ENCODE data around the gene LYRM4. TPM values are rescaled to one million over a fixed set of nuclear protein-coding genes. Genes with fewer than 3 reads are reported as not detected.

The LYRM4 gene
- total RNA-seq, 8 experiments from 2014 or later, result 25.8 to 38.4 (median 32.7) TPM

DNA sequence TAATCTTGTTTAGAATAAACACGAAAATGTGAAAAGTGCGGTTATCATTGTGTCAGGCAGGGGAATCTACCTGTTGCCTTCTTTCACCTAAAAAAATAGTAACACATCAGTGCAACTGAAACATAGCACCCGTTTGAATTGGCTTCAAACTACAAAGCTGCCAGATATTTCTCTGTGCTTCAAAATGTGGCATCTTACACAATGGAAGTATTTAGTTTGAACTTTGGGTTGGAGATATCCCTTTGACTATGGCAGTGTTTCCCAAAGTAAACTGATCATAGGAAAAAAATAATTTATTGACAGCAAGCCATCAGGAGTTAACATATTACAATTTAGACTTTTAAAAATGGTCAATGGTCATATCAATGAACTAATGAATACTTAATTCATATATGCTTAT, 172.0 kb downstream of the LYRM4 start:
- Histone ChIP-seq H3K4me3 (no peak overlapping the region), H3K4me1 (replicated peaks in 1 of 2) (no peaks in the 10 kb centered on the region), H3K27ac (no peak overlapping the region)
- in situ Hi-C loops (cut with MboI; ENCODE audit: low pct_unique_long_range_greater_than_20kb in 2 of 9, low sequenced_read_pairs in 9 of 9, unreplicated experiment in 9 of 9), result no loop called here
- no peak for ATAC-seq (replicated peaks in 6 of 8)
- WGBS, 10 experiments, result 68 to 100% (median 86%) methylated on average over 1 to 3 of the region's 3 CpGs; no CpG with 5 or more reads in 1 of the 10 experiments

DNA sequence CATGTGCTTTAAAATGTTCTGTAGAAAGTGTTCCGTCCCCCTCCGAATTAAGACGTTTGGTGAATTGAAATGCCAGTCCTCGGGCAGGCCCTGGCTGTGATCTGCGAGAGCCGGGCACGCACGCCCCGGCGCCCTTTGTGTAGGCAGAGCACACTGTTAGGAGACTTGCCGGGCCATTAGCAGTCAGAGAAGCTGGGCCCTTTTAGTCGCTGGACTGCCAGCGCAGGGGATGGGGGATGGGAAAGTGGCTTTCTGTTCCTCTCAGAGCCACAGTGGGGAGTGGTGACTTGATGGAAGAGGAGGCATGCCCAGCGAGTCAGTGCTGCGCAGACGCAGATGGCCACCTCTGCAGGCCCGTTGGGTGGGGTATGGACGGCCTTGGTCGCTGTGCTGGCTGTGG, 173.4 kb downstream of the LYRM4 start:
- 47 to 96% (median 74%) methylated on average over 2 to 18 of the region's 19 CpGs; no CpG with 5 or more reads in 4 of the 10 experiments for WGBS, 10 experiments
- in situ Hi-C loops (cut with MboI; ENCODE audit: low pct_unique_long_range_greater_than_20kb in 2 of 9, low sequenced_read_pairs in 9 of 9, unreplicated experiment in 9 of 9), result no loop called here
- H3K4me3 ChIP-seq, result no peak overlapping the region
- no peaks in the 10 kb centered on the region for H3K4me1 ChIP-seq (replicated peaks in 1 of 2)
- ATAC-seq (replicated peaks in 6 of 8), result no peak
- H3K27ac ChIP-seq, result no peak overlapping the region

DNA sequence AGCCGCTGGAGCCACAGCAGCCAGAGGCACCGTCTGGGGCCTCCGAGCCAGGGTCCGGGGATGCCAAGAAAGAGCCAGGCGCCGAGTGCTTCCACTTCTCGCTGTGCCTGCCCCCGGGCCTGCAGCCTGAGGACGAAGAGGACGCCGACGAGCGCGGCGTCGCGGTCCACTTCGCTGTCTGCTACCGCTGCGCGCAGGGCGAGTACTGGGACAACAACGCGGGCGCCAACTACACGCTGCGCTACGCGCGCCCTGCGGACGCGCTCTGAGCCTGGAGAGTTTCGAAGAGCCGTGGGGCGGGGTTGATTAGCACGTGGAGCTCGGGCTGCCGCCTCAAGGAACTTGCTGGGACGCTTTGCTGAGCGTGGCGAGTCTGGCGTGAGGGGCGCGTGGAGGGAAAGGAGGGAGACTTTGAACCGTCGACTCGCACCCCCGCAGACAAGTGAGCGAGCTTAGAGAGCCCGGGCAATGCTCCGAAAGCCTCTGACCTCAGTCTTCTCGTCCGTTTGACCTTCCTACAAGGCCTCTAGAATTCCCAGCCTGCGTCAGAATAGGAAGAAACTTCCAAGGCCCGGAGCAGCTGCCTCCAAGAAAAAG, 174.4 kb downstream of the LYRM4 start:
- WGBS, 10 experiments, result 25 to 100% (median 85%) methylated on average over 1 to 5 of the region's 56 CpGs; no CpG with 5 or more reads in 3 of the 10 experiments
- in situ Hi-C loops (cut with MboI; ENCODE audit: low pct_unique_long_range_greater_than_20kb in 2 of 9, low sequenced_read_pairs in 9 of 9, unreplicated experiment in 9 of 9), result no loop called here
- Histone ChIP-seq H3K4me1 (replicated peaks in 1 of 2) (no peaks in the 10 kb centered on the region), H3K27ac (no peak overlapping the region), H3K4me3 (peak overlapping the region in 3 of 5 donors; percentile 35 to 38 (median 38))
- no peak for ATAC-seq (replicated peaks in 6 of 8)

DNA sequence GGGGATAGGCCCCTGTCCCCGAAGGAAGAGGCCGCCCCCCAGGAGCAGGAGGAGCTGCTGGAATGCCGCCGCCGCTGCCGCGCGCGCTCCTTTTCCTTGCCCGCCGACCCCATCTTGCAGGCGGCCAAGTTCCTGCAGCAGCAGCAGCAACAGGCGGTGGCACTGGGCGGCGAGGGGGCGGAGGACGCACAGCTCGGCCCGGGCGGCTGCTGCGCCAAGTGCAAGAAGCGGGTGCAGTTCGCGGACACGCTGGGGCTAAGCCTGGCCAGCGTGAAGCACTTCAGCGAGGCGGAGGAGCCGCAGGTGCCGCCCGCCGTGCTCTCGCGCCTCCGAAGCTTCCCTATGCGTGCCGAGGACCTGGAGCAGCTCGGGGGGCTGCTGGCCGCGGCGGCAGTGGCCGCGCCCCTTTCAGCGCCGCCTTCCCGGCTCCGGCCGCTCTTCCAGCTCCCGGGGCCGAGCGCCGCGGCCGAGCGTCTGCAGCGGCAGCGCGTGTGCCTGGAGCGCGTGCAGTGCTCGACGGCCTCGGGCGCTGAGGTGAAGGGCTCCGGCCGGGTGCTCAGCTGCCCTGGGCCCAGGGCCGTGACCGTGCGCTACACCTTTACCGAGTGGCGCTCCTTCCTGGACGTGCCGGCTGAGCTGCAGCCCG, 175.0 kb downstream of the LYRM4 start:
- Histone ChIP-seq H3K4me1 (replicated peaks in 1 of 2) (no peaks in the 10 kb centered on the region), H3K27ac (no peak overlapping the region), H3K4me3 (peak overlapping the region; percentile 25 to 38 (median 35))
- peak; percentile 10 to 72 (median 61) for ATAC-seq (replicated peaks in 6 of 8)
- WGBS, 10 experiments, result 0% methylated on average over 5 to 6 of the region's 74 CpGs; no CpG with 5 or more reads in 8 of the 10 experiments
- in situ Hi-C loops (cut with MboI; ENCODE audit: low pct_unique_long_range_greater_than_20kb in 2 of 9, low sequenced_read_pairs in 9 of 9, unreplicated experiment in 9 of 9), result no loop called here

DNA sequence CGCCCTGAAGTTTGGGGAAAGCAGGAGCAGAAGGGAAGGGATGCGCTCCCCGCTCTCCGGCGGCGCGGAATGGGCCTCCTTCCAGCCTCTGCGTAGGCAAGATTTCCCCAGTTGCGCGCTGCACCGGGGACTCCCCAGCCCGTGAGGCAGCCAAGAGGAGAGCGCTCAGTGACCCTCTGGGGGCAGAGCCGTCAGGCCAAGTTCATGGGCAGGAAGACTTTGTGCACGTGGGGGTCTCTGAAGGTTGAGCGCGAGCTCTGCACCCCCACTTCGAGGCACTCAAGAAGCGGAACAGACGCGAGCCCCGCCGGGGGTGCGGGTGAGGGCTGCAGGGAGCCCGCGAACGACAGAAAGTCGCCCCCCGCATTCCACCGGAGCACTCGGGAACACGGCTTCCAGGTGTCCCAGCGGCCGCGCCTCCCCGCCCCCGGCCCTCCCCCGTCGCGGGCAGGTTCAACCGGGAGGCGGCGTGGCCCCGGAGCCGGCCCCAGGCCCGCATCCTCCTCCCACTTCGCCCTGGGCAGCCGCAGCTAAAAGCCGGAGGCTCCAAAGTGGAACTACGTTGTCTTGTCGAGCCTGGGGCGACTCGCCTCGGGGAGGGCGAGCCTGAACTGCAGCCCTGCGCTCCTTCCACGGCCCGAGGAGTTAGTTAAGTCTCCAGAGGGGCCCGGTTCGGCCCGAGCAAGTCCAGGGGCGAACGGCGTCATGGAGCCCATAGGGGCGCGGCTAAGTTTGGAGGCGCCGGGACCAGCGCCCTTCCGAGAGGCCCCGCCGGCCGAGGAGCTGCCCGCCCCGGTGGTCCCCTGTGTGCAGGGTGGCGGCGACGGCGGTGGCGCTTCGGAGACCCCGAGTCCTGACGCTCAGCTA, 175.7 kb downstream of the LYRM4 start, which contains the start of gene PPP1R3G:
Gene PPP1R3G (plus strand): TSS at position 561 of the 867 bp plus-strand sequence. CDS start 145 bp downstream, at position 706.
- no peak within 1 kb of the TSS for H3K27ac ChIP-seq
- no peaks in the 10 kb centered on the region for H3K4me1 ChIP-seq (replicated peaks in 1 of 2)
- H3K4me3 ChIP-seq, result peak within 1 kb of the TSS; percentile 25 to 38 (median 35)
- in situ Hi-C loops (cut with MboI; ENCODE audit: low pct_unique_long_range_greater_than_20kb in 2 of 9, low sequenced_read_pairs in 9 of 9, unreplicated experiment in 9 of 9), result no loop called here
- ATAC-seq (replicated peaks in 6 of 8), result peak; percentile 37 to 65 (median 56)
- 3 to 10% (median 7%) methylated on average over 2 to 8 of the region's 83 CpGs; no CpG with 5 or more reads in 7 of the 10 experiments for WGBS, 10 experiments

DNA sequence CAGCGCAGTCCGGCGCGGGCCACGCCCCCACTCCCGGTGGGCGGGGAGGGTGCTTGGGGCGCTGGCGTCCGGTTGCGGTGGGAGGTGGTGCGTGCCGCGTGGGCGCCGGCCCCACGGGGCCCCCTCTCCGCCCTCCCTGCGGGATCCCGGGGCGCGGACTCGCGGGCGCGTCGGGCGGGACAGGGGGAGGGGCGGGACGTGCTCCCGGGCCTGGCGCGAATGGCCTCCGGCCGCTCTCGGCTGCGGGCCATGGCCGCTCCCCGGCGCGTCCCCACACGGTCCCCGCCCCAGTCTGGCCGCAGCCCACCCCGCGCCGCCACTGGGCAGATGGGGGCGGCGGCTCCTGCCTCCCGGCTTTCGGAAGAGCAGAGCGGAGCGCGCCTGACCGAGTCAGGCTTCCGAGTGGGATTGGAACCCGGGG, 176.4 kb downstream of the LYRM4 start:
- H3K4me3 ChIP-seq, result peak overlapping the region; percentile 25 to 38 (median 35)
- no peaks in the 10 kb centered on the region for H3K4me1 ChIP-seq (replicated peaks in 1 of 2)
- H3K27ac ChIP-seq, result no peak overlapping the region
- peak; percentile 32 to 57 (median 54) for ATAC-seq (replicated peaks in 6 of 8)
- no CpG with 5 or more reads among the region's 57 CpGs for WGBS, 10 experiments
- in situ Hi-C loops (cut with MboI; ENCODE audit: low pct_unique_long_range_greater_than_20kb in 2 of 9, low sequenced_read_pairs in 9 of 9, unreplicated experiment in 9 of 9), result no loop called here

DNA sequence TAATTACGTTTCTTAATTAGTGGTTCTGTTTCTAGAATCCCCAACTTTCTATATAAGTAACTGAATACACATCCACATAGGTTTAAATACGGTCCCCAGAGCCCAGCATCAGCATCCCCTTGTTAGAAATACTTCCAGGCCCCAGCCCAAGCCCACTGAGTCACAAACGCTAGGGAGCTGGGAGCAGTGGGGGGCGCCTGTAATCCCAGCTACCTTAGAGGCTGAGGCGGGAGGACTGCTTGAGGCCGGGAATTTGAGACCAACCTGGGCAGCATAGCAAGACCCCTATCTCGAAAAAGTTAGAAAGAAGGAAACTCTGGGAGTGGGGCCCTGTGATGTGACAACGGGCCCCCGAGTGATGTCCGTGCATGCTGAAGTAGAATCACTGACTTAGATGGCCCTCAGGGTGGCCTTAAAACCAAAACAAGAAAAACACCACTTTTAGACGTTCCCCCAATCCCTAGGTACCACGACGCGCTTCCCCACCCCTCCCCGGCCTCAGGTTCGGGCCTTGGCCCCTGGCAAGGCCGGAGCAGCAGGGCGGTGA, 176.9 kb downstream of the LYRM4 start:
- in situ Hi-C loops (cut with MboI; ENCODE audit: low pct_unique_long_range_greater_than_20kb in 2 of 9, low sequenced_read_pairs in 9 of 9, unreplicated experiment in 9 of 9), result no loop called here
- Histone ChIP-seq H3K27ac (no peak overlapping the region), H3K4me1 (replicated peaks in 1 of 2) (no peaks in the 10 kb centered on the region), H3K4me3 (peak overlapping the region; percentile 25 to 38 (median 35))
- ATAC-seq (replicated peaks in 6 of 8), result no peak
- WGBS, 10 experiments, result 68 to 100% (median 83%) methylated on average over 1 to 11 of the region's 18 CpGs; no CpG with 5 or more reads in 4 of the 10 experiments

DNA sequence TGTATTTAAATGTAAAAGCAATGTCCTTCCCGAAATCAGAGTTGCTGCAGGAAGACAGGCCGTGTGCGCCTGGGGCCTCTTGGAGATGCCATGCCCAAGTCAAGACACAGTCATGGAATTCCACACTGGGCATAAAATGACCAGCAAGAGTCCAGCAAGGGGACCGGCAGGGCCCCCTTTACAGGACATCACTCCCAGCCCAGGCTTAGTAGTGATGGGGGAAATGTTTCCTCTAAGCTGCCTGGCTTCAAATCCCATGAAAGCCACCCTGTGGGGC, 177.5 kb downstream of the LYRM4 start:
- WGBS, 10 experiments, result 0 to 100% (median 39%) methylated on average over 1 to 4 of the region's 4 CpGs; no CpG with 5 or more reads in 4 of the 10 experiments
- Histone ChIP-seq H3K4me3 (no peak overlapping the region), H3K27ac (no peak overlapping the region), H3K4me1 (replicated peaks in 1 of 2) (no peaks in the 10 kb centered on the region)
- in situ Hi-C loops (cut with MboI; ENCODE audit: low pct_unique_long_range_greater_than_20kb in 2 of 9, low sequenced_read_pairs in 9 of 9, unreplicated experiment in 9 of 9), result no loop called here
- no peak for ATAC-seq (replicated peaks in 6 of 8)

DNA sequence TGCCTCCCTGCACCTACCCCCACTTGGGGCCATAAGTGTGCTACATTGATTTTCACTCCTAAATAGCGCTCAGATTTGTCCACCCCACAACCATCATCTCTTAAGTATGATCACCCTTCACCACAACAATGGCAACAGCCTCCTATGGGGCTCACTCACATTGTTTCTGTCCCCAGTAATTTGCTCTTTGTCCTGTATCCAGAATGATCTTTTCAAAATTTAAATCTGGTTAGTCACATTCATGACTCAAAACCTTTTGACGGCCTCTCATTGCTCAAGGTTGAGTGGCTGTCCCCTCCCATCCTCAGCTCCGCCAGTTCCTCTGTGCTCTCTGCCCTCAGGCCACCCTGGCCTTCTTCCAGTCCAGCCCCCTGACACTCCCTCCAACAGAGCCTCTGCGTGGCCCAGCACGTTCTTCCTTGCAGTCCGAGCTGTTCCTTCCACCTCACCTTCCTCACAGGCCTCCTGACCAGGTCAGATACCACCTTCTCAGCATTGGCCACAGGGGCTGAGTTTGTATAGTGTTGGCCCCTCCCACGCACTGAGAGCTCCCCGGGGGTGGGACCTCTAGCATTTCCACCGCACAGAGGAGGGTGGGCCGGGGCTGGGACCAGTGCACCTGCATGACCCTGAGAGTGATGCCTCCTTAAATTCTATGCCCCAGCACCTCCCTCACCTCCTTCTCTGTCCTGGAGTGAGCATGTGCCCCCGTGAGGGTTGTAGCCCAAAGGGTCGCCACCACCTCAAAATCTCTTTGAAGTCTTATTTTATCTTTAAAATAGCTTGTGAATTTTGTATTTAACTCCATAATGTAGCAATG, 178.1 kb downstream of the LYRM4 start:
- WGBS, 10 experiments, result 7 to 100% (median 80%) methylated on average over 1 to 9 of the region's 12 CpGs
- in situ Hi-C loops (cut with MboI; ENCODE audit: low pct_unique_long_range_greater_than_20kb in 2 of 9, low sequenced_read_pairs in 9 of 9, unreplicated experiment in 9 of 9), result no loop called here
- peak in 6 of 8 experiments; percentile 26 to 66 (median 41) for ATAC-seq (replicated peaks in 6 of 8)
- Histone ChIP-seq H3K4me1 (replicated peaks in 1 of 2) (no peaks in the 10 kb centered on the region), H3K4me3 (no peak overlapping the region), H3K27ac (no peak overlapping the region)

DNA sequence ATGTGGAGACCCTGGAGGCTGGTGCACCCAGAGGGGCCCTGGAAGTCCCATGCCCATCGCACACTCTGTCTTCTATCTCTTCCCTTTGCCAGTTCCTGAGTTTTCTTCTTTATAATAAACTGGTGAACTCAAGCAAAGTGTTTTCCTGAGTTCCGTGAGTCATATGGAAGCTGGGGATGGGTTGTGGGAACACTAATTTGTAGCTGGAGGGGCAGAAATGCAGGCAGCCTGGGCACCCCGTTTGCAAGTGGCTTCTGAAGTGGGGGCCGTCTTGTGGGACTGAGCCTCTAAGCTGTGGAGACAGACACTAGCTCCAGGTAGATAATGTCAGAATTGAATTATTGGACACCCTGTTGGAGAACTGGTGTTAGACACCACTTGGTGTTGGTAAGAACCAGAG, 178.8 kb downstream of the LYRM4 start:
- H3K4me3 ChIP-seq, result no peak overlapping the region
- H3K4me1 ChIP-seq (replicated peaks in 1 of 2), result no peaks in the 10 kb centered on the region
- no peak for ATAC-seq (replicated peaks in 6 of 8)
- in situ Hi-C loops (cut with MboI; ENCODE audit: low pct_unique_long_range_greater_than_20kb in 2 of 9, low sequenced_read_pairs in 9 of 9, unreplicated experiment in 9 of 9), result no loop called here
- 64 to 85% (median 72%) methylated on average over 2 to 3 of the region's 4 CpGs; no CpG with 5 or more reads in 7 of the 10 experiments for WGBS, 10 experiments
- H3K27ac ChIP-seq, result no peak overlapping the region

DNA sequence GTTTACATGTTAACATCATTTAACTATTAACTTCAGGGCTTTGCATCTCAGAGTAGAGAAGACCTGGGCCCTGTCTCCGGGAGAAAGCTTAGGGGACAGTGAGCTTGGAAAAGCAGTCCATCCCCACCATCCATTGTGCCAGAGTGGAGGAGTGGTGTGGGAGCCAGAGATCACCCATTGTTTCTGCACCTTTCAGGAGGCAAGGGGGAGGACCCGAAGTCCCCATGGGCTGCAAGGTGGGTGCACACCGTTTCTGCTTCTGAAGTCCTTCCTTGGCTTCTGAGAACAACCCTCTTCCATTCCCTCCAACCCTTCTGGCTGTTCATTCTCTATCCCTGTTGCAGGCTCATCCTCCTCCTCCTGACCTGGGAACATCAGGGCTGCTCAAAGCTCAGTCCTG, 179.6 kb downstream of the LYRM4 start:
- 67 to 100% (median 85%) methylated on average over 1 to 3 of the region's 3 CpGs; no CpG with 5 or more reads in 1 of the 10 experiments for WGBS, 10 experiments
- Histone ChIP-seq H3K27ac (no peak overlapping the region), H3K4me3 (no peak overlapping the region), H3K4me1 (replicated peaks in 1 of 2) (no peaks in the 10 kb centered on the region)
- no peak for ATAC-seq (replicated peaks in 6 of 8)
- in situ Hi-C loops (cut with MboI; ENCODE audit: low pct_unique_long_range_greater_than_20kb in 2 of 9, low sequenced_read_pairs in 9 of 9, unreplicated experiment in 9 of 9), result no loop called here

DNA sequence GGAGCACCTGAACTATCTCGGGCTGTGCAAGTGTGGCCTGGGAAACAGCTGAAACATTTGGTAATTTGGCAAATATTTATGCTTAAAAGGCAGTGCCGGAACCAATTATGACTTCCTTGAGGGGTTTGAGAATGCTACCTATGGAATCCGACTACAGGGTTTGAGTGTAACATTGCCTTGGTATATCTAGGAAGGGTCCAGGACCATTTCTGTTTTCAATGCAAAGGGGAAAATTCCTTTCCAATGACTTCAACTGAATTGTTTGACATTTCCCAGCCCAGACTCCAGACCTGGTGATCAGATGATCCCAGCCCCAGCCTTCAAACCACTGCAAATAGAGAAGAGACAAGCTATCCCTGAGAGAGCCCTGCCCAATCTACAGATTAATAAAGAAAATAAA, 180.2 kb downstream of the LYRM4 start:
- H3K4me3 ChIP-seq, result no peak overlapping the region
- H3K27ac ChIP-seq, result no peak overlapping the region
- WGBS, 10 experiments, result 46 to 100% (median 78%) methylated on average over 1 to 3 of the region's 3 CpGs; no CpG with 5 or more reads in 3 of the 10 experiments
- H3K4me1 ChIP-seq (replicated peaks in 1 of 2), result no peaks in the 10 kb centered on the region
- in situ Hi-C loops (cut with MboI; ENCODE audit: low pct_unique_long_range_greater_than_20kb in 2 of 9, low sequenced_read_pairs in 9 of 9, unreplicated experiment in 9 of 9), result no loop called here
- ATAC-seq (replicated peaks in 6 of 8), result no peak
